ENCODE data around the gene IMP4.

IMP4 gene

GRCh38 chr2:130302164-130302886 is 40.4 kb upstream of the IMP4 start:
- Histone ChIP-seq H3K9me2 (ENCODE audit: low read depth, low read length) (no peaks in the 10 kb centered on the region), H3K27ac (ENCODE audit: low read depth, low read length, poor library complexity, severe bottlenecking) (no peak overlapping the region), H3K4me1 (ENCODE audit: insufficient read depth, low read length, severe bottlenecking) (no peaks in the 10 kb centered on the region), H3K9ac (ENCODE audit: low read length) (no peak overlapping the region), H3K4me3 (ENCODE audit: low read depth, low read length, poor library complexity, severe bottlenecking) (no peak overlapping the region), H2AFZ (ENCODE audit: low read length) (no peak overlapping the region), H3K4me2 (ENCODE audit: low read length) (no peak overlapping the region), H3F3A (ENCODE audit: insufficient read depth, low read length) (no peaks in the 10 kb centered on the region), H3K9me3 (ENCODE audit: low read length) (no peaks in the 10 kb centered on the region), H4K20me1 (ENCODE audit: insufficient read depth, low read length) (no peaks in the 10 kb centered on the region), H3K27me3 (ENCODE audit: insufficient read depth, low read length) (no peaks in the 10 kb centered on the region), H3K79me2 (ENCODE audit: insufficient read depth, low read length) (no peaks in the 10 kb centered on the region), H3K36me3 (ENCODE audit: insufficient read depth, low read length) (no peaks in the 10 kb centered on the region)
- TF ChIP-seq EZH2 (IDR thresholded peaks at IDR 0.05; ENCODE audit: borderline replicate concordance, low read length) (no peak), CTCF (IDR thresholded peaks at IDR 0.05; ENCODE audit: low read length) (no peak)

DNA sequence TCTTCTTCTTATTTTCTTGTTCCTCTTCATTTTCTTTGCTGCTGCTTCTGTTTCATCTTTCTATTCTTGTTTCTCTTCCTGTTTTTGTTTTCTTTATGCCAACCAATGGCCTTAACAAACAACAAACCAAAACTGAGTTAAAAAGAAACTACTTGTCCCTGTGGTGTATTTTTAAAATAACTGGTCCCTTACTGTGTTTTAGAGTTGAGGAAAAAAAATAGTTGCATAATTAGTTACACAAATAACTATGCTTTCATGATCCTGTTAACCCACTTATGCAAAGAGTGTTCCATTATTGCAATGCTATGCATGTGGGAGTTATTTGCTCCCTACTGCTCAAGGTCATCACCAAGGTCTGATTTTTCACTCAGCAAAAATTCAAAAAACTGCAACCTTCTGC is 39.5 kb upstream of the IMP4 start:
- no peaks in the 10 kb centered on the region for H3K9me2 ChIP-seq (ENCODE audit: low read depth, low read length)
- H3K4me2 ChIP-seq (ENCODE audit: low read length) = no peak overlapping the region
- no peak overlapping the region for H2AFZ ChIP-seq (ENCODE audit: low read length)
- no peak overlapping the region for H3K4me3 ChIP-seq (ENCODE audit: low read depth, low read length, poor library complexity, severe bottlenecking)
- H3K27me3 ChIP-seq (ENCODE audit: insufficient read depth, low read length) = no peaks in the 10 kb centered on the region
- H3K36me3 ChIP-seq (ENCODE audit: insufficient read depth, low read length) = no peaks in the 10 kb centered on the region
- no peaks in the 10 kb centered on the region for H3K79me2 ChIP-seq (ENCODE audit: insufficient read depth, low read length)
- no peak overlapping the region for H3K27ac ChIP-seq (ENCODE audit: low read depth, low read length, poor library complexity, severe bottlenecking)
- H3F3A ChIP-seq (ENCODE audit: insufficient read depth, low read length) = no peaks in the 10 kb centered on the region
- H3K9me3 ChIP-seq (ENCODE audit: low read length) = no peaks in the 10 kb centered on the region
- no peak overlapping the region for H3K9ac ChIP-seq (ENCODE audit: low read length)
- no peaks in the 10 kb centered on the region for H4K20me1 ChIP-seq (ENCODE audit: insufficient read depth, low read length)
- TF ChIP-seq EZH2 (IDR thresholded peaks at IDR 0.05; ENCODE audit: borderline replicate concordance, low read length) (no peak), CTCF (IDR thresholded peaks at IDR 0.05; ENCODE audit: low read length) (no peak)
- H3K4me1 ChIP-seq (ENCODE audit: insufficient read depth, low read length, severe bottlenecking) = no peaks in the 10 kb centered on the region

DNA sequence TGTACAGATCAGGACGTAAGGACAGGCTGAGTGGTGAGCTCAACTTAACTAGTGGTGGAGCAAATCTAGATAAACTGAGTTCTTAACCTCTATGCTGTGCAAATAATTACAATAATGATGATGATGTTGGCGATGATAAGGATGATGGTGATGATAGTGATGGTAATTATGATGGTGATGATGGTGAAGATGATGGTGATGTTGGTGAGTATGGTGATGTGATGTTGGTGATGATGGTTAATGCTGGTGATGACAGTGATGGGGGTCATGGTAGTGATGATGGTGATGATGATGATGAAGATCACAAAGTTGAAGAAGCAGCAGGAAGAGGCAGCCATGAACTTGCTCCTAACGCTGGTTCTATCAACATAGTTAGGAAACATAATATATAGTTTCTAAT is 38.0 kb upstream of the IMP4 start:
- no peaks in the 10 kb centered on the region for H3K4me1 ChIP-seq (ENCODE audit: insufficient read depth, low read length, severe bottlenecking)
- TF ChIP-seq EZH2 (IDR thresholded peaks at IDR 0.05; ENCODE audit: borderline replicate concordance, low read length) = no peak
- TF ChIP-seq CTCF (IDR thresholded peaks at IDR 0.05; ENCODE audit: low read length) = no peak
- H3K27ac ChIP-seq (ENCODE audit: low read depth, low read length, poor library complexity, severe bottlenecking) = no peak overlapping the region
- no peaks in the 10 kb centered on the region for H3K79me2 ChIP-seq (ENCODE audit: insufficient read depth, low read length)
- no peak overlapping the region for H3K4me3 ChIP-seq (ENCODE audit: low read depth, low read length, poor library complexity, severe bottlenecking)
- H3K27me3 ChIP-seq (ENCODE audit: insufficient read depth, low read length) = no peaks in the 10 kb centered on the region
- no peaks in the 10 kb centered on the region for H3K9me2 ChIP-seq (ENCODE audit: low read depth, low read length)
- H3K36me3 ChIP-seq (ENCODE audit: insufficient read depth, low read length) = no peaks in the 10 kb centered on the region
- H3K9ac ChIP-seq (ENCODE audit: low read length) = no peak overlapping the region
- no peak overlapping the region for H2AFZ ChIP-seq (ENCODE audit: low read length)
- H3K9me3 ChIP-seq (ENCODE audit: low read length) = no peaks in the 10 kb centered on the region
- H3K4me2 ChIP-seq (ENCODE audit: low read length) = no peak overlapping the region
- no peaks in the 10 kb centered on the region for H3F3A ChIP-seq (ENCODE audit: insufficient read depth, low read length)
- H4K20me1 ChIP-seq (ENCODE audit: insufficient read depth, low read length) = no peaks in the 10 kb centered on the region
